ENCODE results near the gene WDR5B. TPM values are rescaled to one million over a fixed set of nuclear protein-coding genes. Genes with fewer than 3 reads are reported as not detected.

The WDR5B gene
- total and polyA plus RNA-seq, 2 of the 4 experiments (the other 2 are of a cell fraction), result 3.1 to 5.6 TPM

DNA sequence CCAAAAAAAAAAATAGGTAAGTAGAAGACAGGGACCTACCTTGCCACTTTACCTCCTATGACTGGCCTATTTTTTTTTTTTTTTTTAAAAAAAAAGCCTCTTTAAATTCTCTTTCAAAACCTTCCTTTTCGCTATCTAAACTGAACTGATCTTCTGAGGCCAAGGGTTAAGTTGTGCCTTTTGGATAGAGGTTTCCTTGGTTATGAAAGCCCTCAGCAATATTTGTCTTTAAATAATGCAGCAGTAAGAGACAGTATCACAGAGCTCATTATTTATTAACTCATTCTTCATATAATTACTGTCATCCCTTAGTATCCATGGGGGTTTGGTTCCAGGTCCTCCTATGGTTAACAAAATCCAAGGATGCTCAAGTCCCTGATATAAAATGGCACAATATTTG, 41.8 kb downstream of the WDR5B start:
- dilution Hi-C loops (cut with HindIII; ENCODE audit: low sequenced_read_pairs, unreplicated experiment), result no loop called here
- Histone ChIP-seq H2AK5ac (ENCODE audit: low read depth, low read length) (no peak overlapping the region), H2AK9ac (replicated peaks; ENCODE audit: low read depth, low read length, poor library complexity) (no peak overlapping the region), H3K9me1 (ENCODE audit: insufficient read depth, low read length) (no peaks in the 10 kb centered on the region; the same call in 1 of the 2 replicates), H3K4me1 (ENCODE audit: control insufficient read depth, insufficient read depth, low read length) (no peaks in the 10 kb centered on the region), H4K8ac (ENCODE audit: low read depth in 2 of 2, low read length in 2 of 2) (no peak overlapping the region), H2AFZ (replicated peaks; ENCODE audit: low read length, poor library complexity) (no peak overlapping the region), H3K9ac (ENCODE audit: low read depth, low read length) (no peak overlapping the region), H2BK20ac (ENCODE audit: low read depth, low read length) (no peak overlapping the region), H3K14ac (replicated peaks; ENCODE audit: low read depth, low read length) (no peak overlapping the region), H4K5ac (ENCODE audit: low read depth, low read length) (no peak overlapping the region), H3K4me3 (ENCODE audit: insufficient read depth, low read depth, low read length) (no peak overlapping the region), H3K4me2 (ENCODE audit: low read depth, low read length) (no peak overlapping the region), H3K18ac (ENCODE audit: low read depth, low read length) (no peak overlapping the region), H4K20me1 (ENCODE audit: insufficient read depth, low read length) (0 out of 2 replicates have a peak, but pooled peaks cover 4% of the 10 kb centered on the region), H2BK15ac (ENCODE audit: low read depth, low read length) (no peak overlapping the region), H3K79me1 (ENCODE audit: low read depth in 1 of 2, low read length in 2 of 2) (peaks cover 24 to 25% of the 10 kb centered on the region in 2 experiments), H2BK120ac (ENCODE audit: low read depth, low read length) (no peak overlapping the region), H3K9me3 (ENCODE audit: control insufficient read depth, insufficient read depth, low read length) (no peaks in the 10 kb centered on the region), H3K27ac (ENCODE audit: insufficient read depth, low read length) (no peak overlapping the region), H3K36me3 (ENCODE audit: control insufficient read depth, insufficient read depth, low read length) (peaks cover 4% of the 10 kb centered on the region), H3K23ac (ENCODE audit: low read depth, low read length) (no peak overlapping the region), H4K91ac (ENCODE audit: insufficient read depth, low read depth, low read length) (no peak overlapping the region), H3K56ac (ENCODE audit: extremely low read depth, insufficient read depth, low read length) (no peak overlapping the region), H3K27me3 (ENCODE audit: control insufficient read depth, insufficient read depth, low read length) (no peaks in the 10 kb centered on the region), H2BK5ac (ENCODE audit: low read depth, low read length, poor library complexity, severe bottlenecking) (no peak overlapping the region), H3K4ac (ENCODE audit: low read depth, low read length) (no peak overlapping the region)
- ATAC-seq (ENCODE audit: low read depth) (no peak), DNase-seq (no peak)
- no CpG with 5 or more reads among the region's 1 CpG for WGBS, 2 experiments (ENCODE audit: extremely low coverage in 2 of 2, insufficient read length in 1 of 2)
- POLR2A ChIA-PET (ENCODE audit: unreplicated experiment), result no interaction called here
- CTCF ChIA-PET, result no interaction called here
- intact Hi-C loops (cut with micrococcal nuclease), result no loop called here
- in situ Hi-C loops (cut with MboI; ENCODE audit: low sequenced_read_pairs), result no loop called here
- no TSS peak for BruUV-seq (replicated peaks)
- TF ChIP-seq CEBPB (IDR thresholded peaks at IDR 0.05; ENCODE audit: low read depth, low read length) (no peak), MAFK (IDR thresholded peaks at IDR 0.05; ENCODE audit: low read depth, low read length) (no peak), NFE2L2 (IDR thresholded peaks at IDR 0.05; ENCODE audit: low read depth, low read length) (no peak), BHLHE40 (IDR thresholded peaks at IDR 0.05; ENCODE audit: low read depth, low read length) (no peak), RAD21 (IDR thresholded peaks at IDR 0.05; ENCODE audit: low read length) (no peak), MAZ (IDR thresholded peaks at IDR 0.05; ENCODE audit: borderline replicate concordance, low read depth, low read length) (no peak), MXI1 (IDR thresholded peaks at IDR 0.05; ENCODE audit: borderline replicate concordance, low read depth, low read length) (no peak), POLR2A (IDR thresholded peaks at IDR 0.05; ENCODE audit: low read depth, low read length) (no peak), FOS (IDR thresholded peaks at IDR 0.05; ENCODE audit: low read depth, low read length) (no peak), CHD1 (IDR thresholded peaks at IDR 0.05; ENCODE audit: low read depth, low read length) (no peak), SMC3 (IDR thresholded peaks at IDR 0.05; ENCODE audit: low read depth, low read length) (no peak), RFX5 (IDR thresholded peaks at IDR 0.05; ENCODE audit: low read depth, low read length) (no peak), RCOR1 (IDR thresholded peaks at IDR 0.05; ENCODE audit: insufficient replicate concordance, low read length) (no peak)
- TF ChIP-seq, protein P1, sequence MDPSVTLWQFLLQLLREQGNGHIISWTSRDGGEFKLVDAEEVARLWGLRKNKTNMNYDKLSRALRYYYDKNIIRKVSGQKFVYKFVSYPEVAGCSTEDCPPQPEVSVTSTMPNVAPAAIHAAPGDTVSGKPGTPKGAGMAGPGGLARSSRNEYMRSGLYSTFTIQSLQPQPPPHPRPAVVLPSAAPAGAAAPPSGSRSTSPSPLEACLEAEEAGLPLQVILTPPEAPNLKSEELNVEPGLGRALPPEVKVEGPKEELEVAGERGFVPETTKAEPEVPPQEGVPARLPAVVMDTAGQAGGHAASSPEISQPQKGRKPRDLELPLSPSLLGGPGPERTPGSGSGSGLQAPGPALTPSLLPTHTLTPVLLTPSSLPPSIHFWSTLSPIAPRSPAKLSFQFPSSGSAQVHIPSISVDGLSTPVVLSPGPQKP (IDR thresholded peaks at IDR 0.05; ENCODE audit: borderline replicate concordance, low read depth, low read length), result no peak
- TF ChIP-seq, protein P2, sequence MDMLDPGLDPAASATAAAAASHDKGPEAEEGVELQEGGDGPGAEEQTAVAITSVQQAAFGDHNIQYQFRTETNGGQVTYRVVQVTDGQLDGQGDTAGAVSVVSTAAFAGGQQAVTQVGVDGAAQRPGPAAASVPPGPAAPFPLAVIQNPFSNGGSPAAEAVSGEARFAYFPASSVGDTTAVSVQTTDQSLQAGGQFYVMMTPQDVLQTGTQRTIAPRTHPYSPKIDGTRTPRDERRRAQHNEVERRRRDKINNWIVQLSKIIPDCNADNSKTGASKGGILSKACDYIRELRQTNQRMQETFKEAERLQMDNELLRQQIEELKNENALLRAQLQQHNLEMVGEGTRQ (IDR thresholded peaks at IDR 0.05; ENCODE audit: low read depth, low read length), result no peak
- TF ChIP-seq, protein P3, sequence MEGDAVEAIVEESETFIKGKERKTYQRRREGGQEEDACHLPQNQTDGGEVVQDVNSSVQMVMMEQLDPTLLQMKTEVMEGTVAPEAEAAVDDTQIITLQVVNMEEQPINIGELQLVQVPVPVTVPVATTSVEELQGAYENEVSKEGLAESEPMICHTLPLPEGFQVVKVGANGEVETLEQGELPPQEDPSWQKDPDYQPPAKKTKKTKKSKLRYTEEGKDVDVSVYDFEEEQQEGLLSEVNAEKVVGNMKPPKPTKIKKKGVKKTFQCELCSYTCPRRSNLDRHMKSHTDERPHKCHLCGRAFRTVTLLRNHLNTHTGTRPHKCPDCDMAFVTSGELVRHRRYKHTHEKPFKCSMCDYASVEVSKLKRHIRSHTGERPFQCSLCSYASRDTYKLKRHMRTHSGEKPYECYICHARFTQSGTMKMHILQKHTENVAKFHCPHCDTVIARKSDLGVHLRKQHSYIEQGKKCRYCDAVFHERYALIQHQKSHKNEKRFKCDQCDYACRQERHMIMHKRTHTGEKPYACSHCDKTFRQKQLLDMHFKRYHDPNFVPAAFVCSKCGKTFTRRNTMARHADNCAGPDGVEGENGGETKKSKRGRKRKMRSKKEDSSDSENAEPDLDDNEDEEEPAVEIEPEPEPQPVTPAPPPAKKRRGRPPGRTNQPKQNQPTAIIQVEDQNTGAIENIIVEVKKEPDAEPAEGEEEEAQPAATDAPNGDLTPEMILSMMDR (conservative IDR thresholded peaks at IDR 0.05; ENCODE audit: low read depth, low read length), result no peak
